GM12878 (cell line): ENCODE results near the gene CMBL.
"Not testable (repeated sequence)": the region's sequence is repeated elsewhere in the genome, so short reads cannot be mapped to it uniquely, and the experiment has no call there.

Source experiments
- ATF2 ChIP-seq: IDR thresholded peaks from 2 replicates; pipeline ENCODE4 v1.6.1; 2012; ENCODE audit warnings: low read length, inconsistent platforms
- CBFB ChIP-seq: IDR thresholded peaks from 2 replicates; pipeline ENCODE4 v1.6.1; 2016; ENCODE audit warnings: antibody characterized with exemption, low read depth
- CTCF ChIP-seq, 3 experiments: IDR thresholded peaks in 2 of 3; conservative IDR thresholded peaks in 1 of 3; 2 replicates each; pipeline ENCODE4 v1.5.1; 2011; ENCODE audit warnings: low read depth in 3 of 3, low read length in 3 of 3, mild to moderate bottlenecking in 3 of 3, control low read depth in 2 of 3, moderate library complexity in 2 of 3, inconsistent platforms in 1 of 3, mixed read lengths in 1 of 3; ENCODE audit not compliant: control insufficient read depth in 2 of 3, insufficient read depth in 1 of 3; ENCODE audit errors: extremely low read depth in 1 of 3
- E2F8 ChIP-seq: fragments of 450-650 bp; IDR thresholded peaks from 2 replicates; pipeline ENCODE4 v1.6.1; 2018; ENCODE audit warnings: mild to moderate bottlenecking, low read depth, moderate library complexity; ENCODE audit not compliant: partially characterized antibody
- ESRRA ChIP-seq: IDR thresholded peaks from 2 replicates; pipeline ENCODE4 v1.6.1; 2012; ENCODE audit warnings: mild to moderate bottlenecking, low read length, improper control_type of control experiment
- EZH2 ChIP-seq: IDR thresholded peaks from 2 replicates; pipeline ENCODE4 v1.6.1; 2012; ENCODE audit warnings: low read depth, mild to moderate bottlenecking, control low read depth, inconsistent platforms, low read length, borderline replicate concordance; ENCODE audit not compliant: control insufficient read depth
- GATAD2B ChIP-seq: fragments of 450-650 bp; conservative IDR thresholded peaks from 2 replicates; pipeline ENCODE4 v1.6.1; 2017; ENCODE audit warnings: low read depth, mild to moderate bottlenecking, moderate library complexity
- NBN ChIP-seq: fragments of 450-650 bp; IDR thresholded peaks from 2 replicates; pipeline ENCODE4 v1.6.1; 2016
- POLR2A ChIP-seq: IDR thresholded peaks from 2 replicates; pipeline ENCODE4 v1.6.1; 2011; ENCODE audit warnings: low read depth, mild to moderate bottlenecking, low read length
- POU2F2 ChIP-seq: IDR thresholded peaks from 3 replicates; pipeline ENCODE4 v1.6.1; 2011; ENCODE audit warnings: low read depth, mild to moderate bottlenecking, low read length, borderline replicate concordance
- RAD51 ChIP-seq: fragments of 450-650 bp; IDR thresholded peaks from 2 replicates; pipeline ENCODE4 v1.6.1; 2016; ENCODE audit warnings: moderate library complexity, mild to moderate bottlenecking, inconsistent platforms
- SMARCA5 ChIP-seq: fragments of 450-650 bp; IDR thresholded peaks from 2 replicates; pipeline ENCODE4 v1.6.1; 2017; ENCODE audit warnings: mild to moderate bottlenecking

- TF ChIP-seq CTCF (IDR thresholded peaks at IDR 0.05 in 2 of 3, conservative IDR thresholded peaks at IDR 0.05 in 1 of 3; ENCODE audit: control insufficient read depth in 2 of 3, extremely low read depth in 1 of 3, insufficient read depth in 1 of 3, low read depth in 3 of 3, low read length in 3 of 3); E2F8; POLR2A; NBN; ESRRA; CBFB; EZH2; SMARCA5; RAD51; ATF2; GATAD2B; POU2F2: not testable (repeated sequence)
Observed at GRCh38 chr5:10310835-10311570, 3.3 kb upstream of the CMBL start.
